ENCODE measurements around the gene VAV2.

The VAV2 gene

GRCh38 chr9:133870598-133871595, 121.2 kb downstream of the VAV2 start:
- DNase-seq = no peak

GRCh38 chr9:133869674-133870405, 122.3 kb downstream of the VAV2 start:
- DNase-seq = peak in 1 of 2 donors; percentile 7

GRCh38 chr9:133868203-133868602, 123.9 kb downstream of the VAV2 start:
- DNase-seq = no peak

DNA sequence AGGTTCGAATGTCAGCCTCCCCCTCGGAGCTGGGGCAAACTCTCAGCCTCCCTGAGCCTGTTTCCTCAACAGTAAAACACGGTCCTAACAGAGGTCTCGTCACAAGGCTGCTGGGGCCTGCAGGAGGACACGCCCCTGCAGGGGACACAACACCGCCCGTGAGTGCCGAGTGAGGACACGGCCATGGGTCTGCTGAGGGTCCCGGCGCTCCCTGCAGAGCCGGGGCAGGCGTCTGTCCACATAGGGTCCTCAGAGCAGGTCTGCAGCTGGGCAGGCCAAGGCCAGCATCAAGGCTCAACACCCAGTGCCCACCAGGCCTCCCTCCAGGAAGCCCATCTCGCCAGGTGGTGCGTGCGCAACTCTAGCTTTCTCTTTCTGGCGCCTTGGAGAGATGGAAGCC, 125.2 kb downstream of the VAV2 start:
- no peak for DNase-seq

DNA sequence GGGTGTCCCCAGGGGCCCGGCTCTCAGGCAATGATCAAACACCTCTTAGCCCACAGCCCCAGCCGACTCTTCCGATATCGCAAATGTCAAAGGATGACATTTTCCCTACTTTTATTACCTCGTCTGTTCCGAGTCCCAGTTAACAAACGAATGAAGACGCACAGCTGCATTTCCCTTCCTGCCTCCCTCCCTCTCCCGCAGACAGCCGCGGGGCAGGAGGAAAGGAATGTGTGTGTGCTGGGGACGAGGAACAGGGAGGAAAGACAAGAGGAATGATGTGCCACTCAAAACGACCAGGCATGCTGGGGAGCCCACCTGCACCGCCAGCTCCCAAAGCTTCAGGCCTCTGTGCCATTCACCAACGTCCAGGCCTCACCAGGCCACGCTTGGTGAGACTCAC, 128.1 kb downstream of the VAV2 start:
- no peak for DNase-seq

DNA sequence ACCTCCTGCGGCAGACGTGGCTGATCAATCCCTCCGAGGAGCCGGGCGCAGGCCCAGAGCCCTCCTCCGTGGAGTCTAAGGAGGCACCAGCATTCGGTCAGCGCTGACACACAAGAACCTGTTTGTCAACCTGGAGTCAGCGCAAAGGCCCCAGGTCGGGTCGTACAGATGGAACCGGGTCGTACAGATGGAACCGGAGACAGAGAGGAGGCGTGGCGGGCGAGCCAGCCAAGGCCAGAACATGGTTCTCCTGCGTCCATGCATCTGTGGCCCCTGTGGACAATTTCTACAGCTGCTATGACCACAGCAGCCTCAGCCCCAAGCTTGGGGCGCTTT, 128.9 kb downstream of the VAV2 start:
- DNase-seq = no peak

- peak; percentile 17 to 24 for DNase-seq
Observed at GRCh38 chr9:133862585-133863256, 129.4 kb downstream of the VAV2 start.

GRCh38 chr9:133861692-133862091, 130.4 kb downstream of the VAV2 start:
- no peak for DNase-seq

DNA sequence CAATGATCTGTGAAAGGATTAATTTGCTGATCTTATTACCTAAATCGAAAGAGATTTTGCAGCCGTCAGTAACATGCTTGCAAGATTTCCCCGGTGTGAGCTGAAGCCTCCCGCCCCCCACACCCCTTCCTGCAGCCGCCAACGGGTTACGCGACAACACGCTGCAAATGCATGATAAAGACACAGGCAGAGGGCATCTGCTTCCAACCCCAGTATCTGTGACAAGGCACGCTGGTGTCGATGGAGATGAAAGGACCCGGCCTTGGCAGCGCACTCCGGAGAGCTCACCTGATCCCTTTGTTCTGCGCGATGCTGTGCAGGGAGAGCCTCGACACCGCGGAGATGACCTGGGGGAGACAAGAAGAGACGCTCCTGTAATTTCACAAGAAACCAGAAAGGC, 131.0 kb downstream of the VAV2 start:
- DNase-seq = no peak

GRCh38 chr9:133858771-133859170, 133.4 kb downstream of the VAV2 start:
- no peak for DNase-seq

DNA sequence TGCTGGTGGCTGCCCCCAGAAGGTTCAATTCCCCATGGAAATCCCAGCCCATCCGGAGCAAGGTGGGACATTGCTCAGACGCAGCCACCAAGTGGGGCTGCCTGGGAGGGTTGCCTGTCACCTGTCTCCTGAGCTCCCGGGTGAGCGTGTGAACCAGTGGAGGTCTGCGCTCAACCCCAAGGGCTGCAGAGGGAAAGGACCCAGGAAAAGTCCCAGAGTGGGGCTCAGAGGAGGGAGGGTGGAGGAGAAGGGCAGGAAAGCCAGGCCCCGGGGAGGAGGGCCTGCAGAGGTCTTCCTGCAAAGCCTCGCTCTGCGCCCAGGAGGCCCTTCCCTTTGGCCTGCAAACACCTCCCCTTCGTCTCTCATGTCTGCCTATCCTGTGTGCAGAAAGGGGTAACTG, 134.5 kb downstream of the VAV2 start:
- DNase-seq = no peak

GRCh38 chr9:133856798-133857197, 135.3 kb downstream of the VAV2 start:
- DNase-seq = no peak

DNA sequence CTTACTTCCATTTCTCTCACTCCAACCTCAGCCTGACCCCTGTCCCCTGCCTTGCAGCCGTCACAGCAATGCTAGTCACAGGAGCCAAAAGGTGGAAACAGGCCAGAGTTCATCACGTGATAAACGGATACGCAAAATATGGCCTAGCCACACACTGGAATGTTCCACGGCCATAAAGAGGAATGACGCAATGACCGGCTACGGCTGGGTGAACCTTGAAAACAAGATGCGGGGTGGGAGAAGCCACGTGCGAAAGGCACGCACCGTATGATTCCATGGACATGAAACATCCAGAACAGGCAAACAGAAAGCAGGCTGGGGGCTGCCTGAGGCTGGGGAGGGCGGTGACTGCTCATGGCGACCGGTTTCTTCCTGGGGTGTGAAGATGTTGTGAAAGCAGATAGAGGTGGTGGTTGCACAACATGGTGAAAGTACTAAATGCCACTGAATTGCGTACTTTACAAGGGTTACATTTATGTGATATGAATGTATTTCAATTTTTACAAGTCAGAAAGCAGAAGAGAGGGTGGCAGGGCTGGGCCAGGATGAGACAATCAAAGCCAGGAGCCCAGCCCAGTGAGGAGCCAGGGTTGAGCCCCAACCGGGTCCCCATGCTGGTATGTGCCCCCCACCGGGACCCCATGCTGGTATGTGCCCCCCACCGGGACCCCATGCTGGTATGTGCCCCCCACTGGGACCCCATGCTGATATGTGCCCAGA, 136.2 kb downstream of the VAV2 start:
- peak in 1 of 2 donors; percentile 77 for DNase-seq

- DNase-seq = no peak
Observed at GRCh38 chr9:133855371-133855770, 136.8 kb downstream of the VAV2 start.

GRCh38 chr9:133854765-133855164, 137.4 kb downstream of the VAV2 start:
- DNase-seq = no peak

- DNase-seq = no peak
Observed at GRCh38 chr9:133854048-133854447, 138.1 kb downstream of the VAV2 start.

GRCh38 chr9:133853331-133853730, 138.8 kb downstream of the VAV2 start:
- no peak for DNase-seq

DNA sequence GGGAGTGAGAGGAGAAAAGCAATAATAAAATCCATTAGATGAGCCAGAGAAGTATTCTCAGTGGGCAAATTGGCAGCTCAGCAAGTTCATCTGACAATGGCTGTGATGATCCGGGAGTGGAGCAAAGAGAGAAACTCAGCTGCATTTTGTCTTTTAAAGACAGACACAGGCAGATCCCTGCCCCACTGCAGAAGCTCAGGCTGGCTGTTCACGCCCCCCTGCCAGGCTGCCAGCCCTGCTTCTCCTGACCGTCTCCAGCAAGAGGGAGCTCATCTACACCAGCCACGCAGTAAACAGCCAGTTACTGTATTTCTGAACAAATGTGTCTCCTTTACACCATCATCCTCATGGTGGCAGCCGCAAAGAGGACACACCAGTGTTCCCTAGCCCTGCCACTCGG, 139.7 kb downstream of the VAV2 start:
- no peak for DNase-seq

DNA sequence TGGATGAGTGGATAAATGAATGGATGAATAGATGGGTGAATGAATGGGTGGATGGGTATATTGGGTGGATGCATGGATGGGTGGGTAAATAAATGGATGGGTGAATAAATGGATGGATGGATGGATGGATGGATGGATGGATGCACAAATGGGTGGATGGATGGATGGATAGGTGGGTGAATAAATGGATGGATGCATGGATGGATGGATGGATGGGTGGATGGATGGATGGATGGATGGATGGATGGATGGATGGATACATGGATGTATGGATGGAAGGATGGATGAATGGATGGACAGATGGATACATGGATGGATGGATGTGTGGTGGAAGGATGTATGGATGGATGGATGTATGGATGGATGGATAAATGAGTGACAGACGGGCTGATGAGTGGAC, 140.4 kb downstream of the VAV2 start:
- no peak for DNase-seq

DNA sequence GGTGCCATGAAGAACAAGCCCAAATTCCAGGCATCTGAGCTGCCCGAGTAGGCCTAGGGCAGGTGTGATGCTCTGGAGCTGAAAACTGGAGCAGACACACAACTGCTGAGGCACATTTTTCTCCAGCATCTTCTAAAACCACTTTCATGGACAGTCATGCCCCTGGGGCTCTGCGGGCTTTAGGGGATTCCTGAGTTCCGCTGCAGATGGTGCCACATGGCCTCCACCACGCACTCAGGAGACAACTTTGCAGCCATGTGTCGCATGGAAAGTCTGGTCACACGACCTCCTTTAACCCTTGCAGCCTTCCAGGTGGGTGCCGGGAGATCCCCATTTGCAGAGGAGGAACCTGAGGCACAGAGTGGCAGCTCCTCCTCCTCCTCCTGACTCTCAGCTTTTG, 141.2 kb downstream of the VAV2 start:
- no peak for DNase-seq

- DNase-seq = no peak
Observed at GRCh38 chr9:133850161-133850560, 142.0 kb downstream of the VAV2 start.

DNA sequence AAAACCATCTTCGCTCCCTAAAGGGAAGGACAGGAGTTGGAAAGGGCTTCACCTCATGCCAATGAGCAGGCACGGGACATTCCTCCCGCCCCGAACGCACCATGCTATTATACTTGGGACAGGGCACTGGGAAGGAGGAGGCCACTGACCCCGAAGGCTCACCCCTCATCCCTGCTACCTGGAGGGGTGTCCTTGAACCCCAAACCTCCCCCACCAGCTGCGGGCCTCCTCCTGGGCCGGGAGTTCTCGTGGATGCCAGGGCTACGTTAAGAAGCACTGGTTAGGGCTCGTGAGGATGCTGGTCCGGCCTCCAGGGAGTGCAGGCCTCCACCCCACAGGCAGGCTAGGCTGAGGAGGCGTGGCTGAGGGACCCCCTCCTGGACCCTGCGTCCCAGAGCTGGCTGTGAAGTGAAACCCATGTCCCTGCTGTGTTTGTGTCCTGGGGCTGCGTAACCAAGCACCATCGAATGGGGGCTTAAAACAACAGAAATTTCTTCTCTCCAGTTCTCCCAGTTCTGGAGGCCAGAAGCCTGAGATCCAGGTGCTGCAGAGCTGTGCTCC, 142.9 kb downstream of the VAV2 start:
- DNase-seq = no peak
